Dermis blood vessel endothelial cell (primary cell): ENCODE data around the gene RMND5A. TPM values are rescaled to one million over a fixed set of nuclear protein-coding genes. Genes with fewer than 3 reads are reported as not detected.

Source experiments
- DNase-seq: peaks from one replicate; pipeline ENCODE4 v3.0.0; 2010
- total RNA-seq: library from RNA; depleted of rRNA; stranded (reverse); fragments of >200 nt; gene quantifications from 2 replicates; pipeline ENCODE4 v1.2.3, GENCODE V29; 2014

The RMND5A gene
- total RNA-seq, 1 donor from 2014 or later = 91.2 TPM

DNA sequence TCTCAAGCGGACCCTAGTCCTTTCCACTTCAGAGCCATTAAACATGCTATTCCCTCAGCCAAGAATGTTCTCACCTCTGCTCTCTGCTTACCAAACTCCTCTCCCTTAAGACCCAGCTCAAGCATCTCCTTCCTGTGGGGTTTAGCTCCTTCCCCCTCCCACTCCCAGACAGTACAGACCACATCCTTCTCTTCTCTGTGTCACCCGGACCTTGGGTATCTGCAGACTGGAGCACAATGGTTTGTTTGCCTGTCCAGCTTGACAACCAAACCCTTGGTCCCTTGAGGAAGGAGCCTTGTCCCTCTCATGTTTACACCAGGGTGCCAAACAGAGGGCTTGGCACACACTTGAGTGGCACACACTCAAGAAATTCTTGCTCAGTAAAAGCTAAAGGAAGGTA is 74.8 kb downstream of the RMND5A start:
- DNase-seq = no peak

DNA sequence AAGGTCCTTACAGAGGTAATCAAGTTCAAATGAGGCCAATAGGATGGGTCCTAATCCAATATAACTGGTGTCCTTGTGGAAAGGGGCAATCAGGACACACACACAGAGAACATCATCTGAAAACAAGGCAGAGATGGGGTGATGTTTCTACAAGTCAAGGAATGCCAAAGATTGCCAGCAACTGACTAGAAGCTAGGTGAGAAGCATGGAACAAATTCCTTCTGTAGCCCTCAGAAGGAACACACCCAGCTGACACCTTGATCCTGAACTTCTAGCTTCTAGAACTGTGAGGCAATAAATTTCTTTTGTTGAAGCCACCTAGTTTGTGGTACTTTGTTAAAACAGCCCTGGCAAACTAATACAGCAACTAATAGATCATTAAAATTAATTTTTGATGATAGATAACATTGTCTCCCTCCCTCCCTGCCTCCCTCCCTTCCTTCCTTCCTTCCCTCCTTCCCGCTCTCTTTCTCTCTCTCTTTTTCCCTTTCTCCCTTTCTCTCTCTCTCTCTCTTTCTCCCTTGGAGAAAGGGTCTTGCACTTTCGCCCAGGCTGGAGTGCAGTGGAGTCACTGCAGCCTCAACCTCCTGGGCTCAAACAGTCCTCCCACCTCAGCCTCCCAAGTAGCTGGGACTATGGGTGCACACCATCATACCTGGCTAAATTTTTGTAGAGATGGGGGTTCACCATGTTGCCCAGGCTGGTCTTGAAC is 80.9 kb downstream of the RMND5A start:
- no peak for DNase-seq

DNA sequence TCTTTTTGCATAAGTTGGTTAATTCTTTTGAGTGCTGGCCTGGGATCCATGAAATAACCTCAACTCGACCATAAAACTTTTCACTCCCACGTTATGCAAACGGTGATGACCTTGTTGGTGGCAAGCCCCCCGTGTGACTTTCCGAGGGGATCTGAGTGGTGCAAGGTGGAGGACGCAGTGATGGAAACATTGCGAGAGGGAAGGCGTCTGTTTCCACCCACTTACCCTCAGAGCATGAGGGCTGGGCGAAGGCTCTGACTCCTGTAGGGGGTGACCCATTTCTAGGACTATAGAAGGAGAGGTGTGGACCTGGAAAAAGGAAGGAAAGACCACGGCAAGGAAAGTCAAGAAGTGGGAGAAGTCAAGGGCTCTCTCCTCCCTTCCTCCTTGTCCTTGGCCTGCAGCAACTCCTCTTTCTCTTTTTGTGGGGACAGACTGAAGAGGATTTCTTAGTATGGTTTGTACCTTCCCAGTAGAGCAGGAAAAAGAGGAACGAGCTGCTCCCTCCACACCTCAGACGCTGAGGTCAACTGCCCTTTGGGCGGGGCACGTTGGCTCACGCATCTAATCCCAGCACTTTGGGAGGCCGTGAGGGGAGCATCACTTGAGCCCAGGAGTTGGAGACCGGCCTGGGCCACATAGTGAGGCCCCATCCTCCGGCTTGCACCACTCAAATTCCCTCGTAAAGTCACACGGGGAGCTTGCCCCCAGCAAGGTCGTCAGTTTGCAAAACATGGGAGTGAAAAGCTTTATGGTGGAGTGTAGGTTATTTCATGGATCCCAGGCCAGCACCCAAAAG is 86.2 kb downstream of the RMND5A start:
- no peak for DNase-seq

- DNase-seq = no peak
Measured at GRCh38 chr2:86807133-86807467, 87.0 kb downstream of the RMND5A start.

DNA sequence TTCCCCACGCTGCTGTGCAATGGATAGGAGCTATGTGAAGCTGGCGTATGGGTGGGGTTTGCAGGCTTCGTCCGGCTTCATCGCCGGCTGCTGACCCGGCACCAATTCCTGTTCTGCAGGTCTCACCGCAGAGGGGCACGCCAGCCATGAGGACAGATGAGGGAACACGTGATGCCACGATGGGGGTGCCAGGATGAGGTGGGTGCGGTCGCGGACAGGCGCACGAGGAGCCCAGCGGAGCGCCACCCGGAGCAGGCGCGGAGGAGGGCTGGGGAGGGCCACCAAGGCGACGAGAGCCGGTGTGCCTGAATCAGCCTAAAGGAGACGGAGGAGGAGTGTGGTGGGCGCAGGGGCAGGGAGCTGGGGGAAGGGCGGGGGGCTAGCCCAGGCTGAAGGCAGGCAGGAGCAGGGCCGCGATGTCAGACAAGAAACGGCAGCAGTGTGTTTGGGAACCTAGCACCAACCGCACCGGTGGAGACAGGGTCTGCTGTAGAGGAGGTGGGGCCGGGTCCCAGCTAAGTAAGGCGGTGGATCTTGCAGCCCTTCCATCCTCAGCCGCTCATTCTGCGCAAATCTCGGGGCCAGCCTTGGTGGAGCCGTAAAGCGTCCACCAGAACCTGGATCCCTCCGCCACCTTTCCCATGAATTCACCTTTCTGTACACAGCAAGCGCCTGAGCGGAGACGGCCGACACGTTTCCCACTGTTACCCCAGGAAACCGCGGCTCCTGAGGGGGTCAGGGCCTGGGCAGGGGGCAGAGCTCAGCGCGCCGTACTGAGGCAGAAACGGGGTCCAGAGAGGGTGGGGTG is 87.6 kb downstream of the RMND5A start:
- peak; percentile 37 for DNase-seq

DNA sequence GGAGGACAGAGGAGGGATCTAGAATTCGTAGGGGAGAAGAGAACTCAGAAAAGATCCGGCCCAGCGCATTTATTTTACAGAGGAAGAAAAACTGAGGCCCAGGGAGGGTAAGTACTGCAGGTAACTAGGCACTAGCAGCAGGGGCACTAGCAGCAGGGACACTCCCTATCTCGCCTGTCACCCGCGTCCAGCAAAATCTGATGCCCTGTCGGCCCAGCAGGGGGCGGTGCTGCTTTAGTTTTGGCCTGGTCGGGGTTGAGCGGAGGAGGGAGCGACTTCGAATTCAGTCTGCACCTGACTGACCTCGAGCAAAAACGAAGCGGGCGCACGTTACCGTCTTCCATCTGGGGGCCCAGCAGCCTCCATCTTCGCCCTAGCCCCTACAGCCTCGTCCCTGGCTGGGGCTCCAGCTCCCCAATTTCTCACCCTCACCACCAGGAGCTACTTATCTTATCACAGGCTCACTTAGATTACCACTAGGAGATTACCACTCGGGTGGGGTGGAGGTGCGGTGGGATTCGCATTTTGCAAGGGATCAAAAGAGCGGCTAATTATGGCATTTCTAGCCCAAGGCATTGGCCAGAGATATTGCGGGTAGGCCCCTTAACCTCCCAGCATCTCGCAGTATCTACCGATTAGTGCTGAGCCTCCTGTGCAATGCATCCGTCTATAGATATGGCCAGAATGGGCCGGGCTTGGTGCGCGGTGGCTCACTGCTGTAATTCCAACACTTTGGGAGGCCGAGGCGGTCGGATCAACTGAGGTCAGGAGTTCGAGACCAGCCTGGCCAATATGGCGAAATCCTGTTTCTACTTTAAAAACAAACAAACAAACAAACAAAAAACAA is 88.4 kb downstream of the RMND5A start:
- peak; percentile 86 for DNase-seq

- DNase-seq = no peak
Measured at GRCh38 chr2:86809481-86810121, 89.5 kb downstream of the RMND5A start.

DNA sequence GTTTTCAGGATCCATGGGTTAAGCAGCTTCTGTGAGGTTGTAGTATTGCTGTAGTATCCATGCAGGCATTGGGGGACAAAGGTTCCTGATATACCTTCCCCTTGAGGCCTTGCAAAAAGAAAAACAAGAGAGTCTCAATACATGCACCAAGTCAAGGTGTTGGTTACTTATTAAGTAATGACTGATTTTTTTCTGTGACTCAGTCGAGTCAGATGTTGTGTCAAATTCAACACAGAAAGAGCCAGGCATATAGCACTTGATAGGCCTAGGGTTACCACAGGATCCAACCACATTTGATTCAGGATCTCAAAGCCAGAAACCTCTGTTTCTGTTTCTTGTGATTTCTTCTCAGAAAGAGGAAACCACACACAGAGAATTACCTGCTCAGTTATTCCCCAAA is 95.5 kb downstream of the RMND5A start:
- DNase-seq = no peak

- DNase-seq = no peak
Measured at GRCh38 chr2:86818114-86818801, 98.2 kb downstream of the RMND5A start.

DNA sequence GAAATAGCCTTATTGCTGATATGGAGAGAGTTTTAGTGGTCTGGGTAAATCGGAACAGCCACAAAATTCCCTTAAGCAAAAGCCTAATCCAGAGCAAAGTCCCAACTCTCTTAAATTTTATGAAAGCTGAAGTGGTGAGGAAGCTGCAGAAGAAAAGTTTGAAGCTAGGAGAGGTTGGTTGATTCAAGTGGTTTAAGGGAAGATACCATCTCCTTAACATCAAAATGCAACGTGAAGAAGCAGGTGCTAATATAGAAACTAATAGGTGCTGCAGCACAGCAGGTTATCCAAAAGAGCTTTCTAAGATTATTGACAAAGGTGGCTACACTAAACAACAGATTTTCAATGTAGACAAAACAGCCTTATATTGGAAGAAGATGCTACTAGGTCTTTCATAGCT is 98.9 kb downstream of the RMND5A start:
- DNase-seq = no peak

- DNase-seq = no peak
Measured at GRCh38 chr2:86821306-86821705, 101.2 kb downstream of the RMND5A start.

DNA sequence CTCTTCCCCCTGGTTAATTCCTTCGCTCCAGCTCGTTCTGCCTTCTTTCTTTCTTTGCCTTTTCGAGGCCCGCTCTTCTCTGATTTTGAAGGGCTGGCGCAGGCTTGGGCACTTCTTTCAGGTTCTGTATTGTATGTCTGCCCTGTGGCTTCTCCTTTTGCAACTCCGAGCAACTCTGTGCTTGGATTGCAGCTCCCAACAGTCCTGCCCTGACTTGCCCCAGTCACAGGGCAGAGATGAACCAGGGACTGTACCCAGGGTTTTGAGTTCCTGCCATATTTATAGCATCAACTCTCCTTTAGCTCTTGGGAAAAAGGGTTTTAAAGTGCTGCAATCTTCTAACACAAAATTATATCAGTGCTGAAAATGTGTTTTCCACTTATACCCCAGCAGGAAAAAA is 101.8 kb downstream of the RMND5A start:
- DNase-seq = no peak

GRCh38 chr2:86822668-86823345 is 102.7 kb downstream of the RMND5A start:
- no peak for DNase-seq

DNA sequence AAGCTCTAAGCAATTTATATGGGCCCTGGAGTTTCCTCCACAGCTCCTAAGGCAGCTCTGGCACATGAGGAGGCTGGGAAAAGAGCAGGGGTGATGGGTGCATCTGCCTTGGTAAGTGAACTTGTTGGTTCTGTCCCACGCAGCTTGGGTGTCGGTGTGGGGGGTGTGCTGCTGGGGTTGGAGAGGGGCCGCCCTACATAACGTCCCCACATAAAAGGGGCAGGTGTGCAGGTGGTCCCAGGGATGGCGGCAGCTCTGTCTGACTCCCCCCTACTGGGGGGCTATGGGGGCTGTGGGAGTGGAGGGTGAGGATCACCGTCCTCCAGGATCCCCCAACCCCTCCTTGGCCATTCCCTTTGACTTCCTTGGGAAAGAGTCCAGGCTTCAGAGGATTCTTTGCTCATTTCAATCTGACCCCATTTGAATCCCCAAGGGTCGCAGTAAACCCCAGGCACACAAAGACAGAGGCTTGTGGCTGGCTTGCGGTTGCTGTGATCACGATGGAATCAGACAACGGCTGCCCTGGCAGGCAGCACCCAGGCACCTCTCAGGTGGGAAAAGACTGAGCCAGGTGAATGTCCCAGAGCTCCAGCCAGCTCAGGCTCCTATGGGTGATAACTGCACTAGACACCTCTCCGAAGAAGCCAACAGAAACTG is 105.1 kb downstream of the RMND5A start:
- DNase-seq = no peak

GRCh38 chr2:86825693-86826381 is 105.7 kb downstream of the RMND5A start:
- DNase-seq = no peak

DNA sequence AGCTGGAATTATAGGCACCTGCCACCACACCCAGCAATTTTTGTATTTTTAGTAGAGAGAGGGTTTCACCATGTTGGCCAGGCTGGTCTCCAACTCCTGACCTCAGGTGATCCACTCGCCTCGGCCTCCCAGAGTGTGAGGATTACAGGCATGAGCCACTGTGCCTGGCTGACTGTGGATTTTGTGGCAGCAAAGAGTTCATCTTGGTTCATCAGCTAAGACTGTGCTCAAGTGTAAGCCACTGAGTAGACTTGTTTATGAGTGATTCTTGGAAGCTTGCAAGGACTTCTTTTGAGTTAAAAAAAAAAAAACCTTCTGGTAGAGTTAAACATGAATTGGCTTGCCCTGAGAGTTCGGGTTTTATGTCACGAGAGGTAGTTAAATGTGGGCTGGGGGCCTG is 106.9 kb downstream of the RMND5A start:
- DNase-seq = no peak
